H9 (cell line): Measurements from ENCODE around the gene PTPRK. TPM values are rescaled to one million over a fixed set of nuclear protein-coding genes. Genes with fewer than 3 reads are reported as not detected.

Experiments used
- DNase-seq: peaks from one replicate; pipeline ENCODE4 v3.0.0-alpha.2; 2017
- H2AFZ ChIP-seq: one replicate; pipeline ENCODE4 v1.6.1; 2013; ENCODE audit warnings: mild to moderate bottlenecking, low read length, control low read depth, moderate library complexity
- H2AK5ac ChIP-seq: 2 replicates; pipeline ENCODE4 v1.6.1; 2013; ENCODE audit warnings: low read length, control low read depth, mixed read lengths; ENCODE audit not compliant: insufficient read length
- H2BK120ac ChIP-seq: one replicate; pipeline ENCODE4 v1.6.1; 2013; ENCODE audit warnings: low read depth, mild to moderate bottlenecking, low read length, control low read depth, inconsistent platforms; ENCODE audit not compliant: poor library complexity, severe bottlenecking
- H2BK12ac ChIP-seq: 2 replicates; pipeline ENCODE4 v1.6.1; 2013; ENCODE audit warnings: low read length, control low read depth, mixed read lengths, low read depth; ENCODE audit not compliant: insufficient read length
- H2BK15ac ChIP-seq: 2 replicates; pipeline ENCODE4 v1.6.1; 2013; ENCODE audit warnings: low read depth, low read length, control low read depth
- H2BK20ac ChIP-seq: one replicate; pipeline ENCODE4 v1.6.1; 2013; ENCODE audit warnings: low read depth, mild to moderate bottlenecking, low read length, control low read depth, inconsistent platforms; ENCODE audit not compliant: poor library complexity, severe bottlenecking
- H2BK5ac ChIP-seq: 2 replicates; pipeline ENCODE4 v1.6.1; 2013; ENCODE audit warnings: low read length, control low read depth, mixed read lengths; ENCODE audit not compliant: insufficient read length
- H3K14ac ChIP-seq: 2 replicates; pipeline ENCODE4 v1.6.1; 2013; ENCODE audit warnings: low read length, control low read depth; ENCODE audit not compliant: insufficient read depth
- H3K18ac ChIP-seq: 2 replicates; pipeline ENCODE4 v1.6.1; 2013; ENCODE audit warnings: low read depth, mild to moderate bottlenecking, mixed read lengths, low read length, control low read depth; ENCODE audit not compliant: insufficient read length
- H3K23ac ChIP-seq: 2 replicates; pipeline ENCODE4 v1.6.1; 2013; ENCODE audit warnings: low read length, control low read depth, mixed read lengths, low read depth; ENCODE audit not compliant: insufficient read length
- H3K23me2 ChIP-seq: 2 replicates; pipeline ENCODE4 v1.6.1; 2013; ENCODE audit warnings: low read depth, mild to moderate bottlenecking, mixed read lengths, low read length, control low read depth; ENCODE audit not compliant: insufficient read length, poor library complexity, severe bottlenecking
- H3K27ac ChIP-seq: 2 replicates; pipeline ENCODE4 v1.5.1; 2013; ENCODE audit warnings: low read length, control low read depth, mixed read lengths, low read depth; ENCODE audit not compliant: insufficient read length
- H3K27me3 ChIP-seq: 2 replicates; pipeline ENCODE4 v1.6.1; 2013; ENCODE audit warnings: low read length, control low read depth, inconsistent platforms; ENCODE audit not compliant: insufficient read depth
- H3K4ac ChIP-seq: 2 replicates; pipeline ENCODE4 v1.6.1; 2013; ENCODE audit warnings: low read depth, mild to moderate bottlenecking, control low read depth, inconsistent platforms, low read length, moderate library complexity
- H3K4me1 ChIP-seq: 2 replicates; pipeline ENCODE4 v1.6.1; 2013; ENCODE audit warnings: low read length, control low read depth, inconsistent platforms; ENCODE audit not compliant: insufficient read depth
- H3K4me2 ChIP-seq: 2 replicates; pipeline ENCODE4 v1.6.1; 2013; ENCODE audit warnings: low read length, control low read depth, mixed read lengths; ENCODE audit not compliant: insufficient read length, insufficient read depth
- H3K56ac ChIP-seq: 2 replicates; pipeline ENCODE4 v1.6.1; 2013; ENCODE audit warnings: low read depth, mild to moderate bottlenecking, mixed read lengths, low read length, control low read depth; ENCODE audit not compliant: insufficient read length
- H3K79me1 ChIP-seq: 2 replicates; pipeline ENCODE4 v1.6.1; 2013; ENCODE audit warnings: low read depth, mild to moderate bottlenecking, moderate library complexity, low read length, control low read depth, inconsistent platforms; ENCODE audit not compliant: insufficient read depth, poor library complexity, severe bottlenecking
- H3K79me2 ChIP-seq: 2 replicates; pipeline ENCODE4 v1.6.1; 2013; ENCODE audit warnings: low read length, control low read depth, inconsistent platforms; ENCODE audit not compliant: insufficient read depth
- H3K9ac ChIP-seq: 2 replicates; pipeline ENCODE4 v1.6.1; 2013; ENCODE audit warnings: low read length, control low read depth, mixed read lengths; ENCODE audit not compliant: insufficient read length; ENCODE audit errors: extremely low read depth
- H3K9me3 ChIP-seq: one replicate; pipeline ENCODE4 v1.6.1; 2013; ENCODE audit warnings: low read depth, low read length, inconsistent platforms; ENCODE audit not compliant: control insufficient read depth
- H3T11ph ChIP-seq: one replicate; pipeline ENCODE4 v1.6.1; 2013; ENCODE audit warnings: mild to moderate bottlenecking, low read length, control low read depth, inconsistent platforms
- H4K20me1 ChIP-seq: one replicate; pipeline ENCODE4 v1.6.1; 2013; ENCODE audit not compliant: control insufficient read depth, insufficient read length, insufficient read depth
- H4K5ac ChIP-seq: 2 replicates; pipeline ENCODE4 v1.6.1; 2013; ENCODE audit warnings: low read depth, mild to moderate bottlenecking, mixed read lengths, low read length, control low read depth; ENCODE audit not compliant: insufficient read length
- H4K8ac ChIP-seq: replicated peaks from 2 replicates; pipeline ENCODE4 v1.6.1; 2013; ENCODE audit warnings: low read length, control low read depth, mixed read lengths, low read depth; ENCODE audit not compliant: insufficient read length
- H4K91ac ChIP-seq: 2 replicates; pipeline ENCODE4 v1.6.1; 2013; ENCODE audit warnings: low read depth, mild to moderate bottlenecking, moderate library complexity, mixed read lengths, low read length, control low read depth; ENCODE audit not compliant: insufficient read length
- H3K27ac Mint-ChIP-seq, 3 experiments: 2 replicates in 2 of 3; 3 replicates in 1 of 3; pipeline ENCODE4 v1.8.0; 2020 to 2021; ENCODE audit warnings: mixed read lengths in 3 of 3, mild to moderate bottlenecking in 1 of 3, moderate library complexity in 1 of 3
- H3K27me3 Mint-ChIP-seq: 2 replicates; pipeline ENCODE4 v1.8.0; 2021; ENCODE audit warnings: low read depth, mild to moderate bottlenecking, moderate library complexity, mixed read lengths
- H3K36me3 Mint-ChIP-seq, 3 experiments: 2 replicates in 2 of 3; 3 replicates in 1 of 3; pipeline ENCODE4 v1.8.0; 2020 to 2021; ENCODE audit warnings: low read depth in 3 of 3, mixed read lengths in 3 of 3; ENCODE audit not compliant: insufficient read depth in 1 of 3
- H3K4me1 Mint-ChIP-seq, 2 experiments: 2 replicates each; pipeline ENCODE4 v1.8.0; 2020; ENCODE audit warnings: mixed read lengths in 2 of 2
- H3K4me3 Mint-ChIP-seq, 2 experiments: 2 replicates in 1 of 2; 3 replicates in 1 of 2; pipeline ENCODE4 v1.8.0; 2020 to 2021; ENCODE audit warnings: mild to moderate bottlenecking in 2 of 2, mixed read lengths in 2 of 2, moderate library complexity in 1 of 2
- H3K9me3 Mint-ChIP-seq, 2 experiments: 2 replicates in 1 of 2; 3 replicates in 1 of 2; pipeline ENCODE4 v1.8.0; 2020; ENCODE audit warnings: mild to moderate bottlenecking in 2 of 2, mixed read lengths in 2 of 2, moderate library complexity in 1 of 2
- CTCF ChIP-seq: fragments of 200-600 bp; sonication (generic); conservative IDR thresholded peaks from 3 replicates; pipeline ENCODE4 v1.8.0; 2021; ENCODE audit warnings: antibody characterized with exemption, mild to moderate bottlenecking
- WGBS: extraction: QIAGEN DNeasy Blood & Tissue Kit; methylation state at CpG from one replicate; pipeline ENCODE4 v1.1.7; 2013; ENCODE audit warnings: missing lambda C conversion rate, low lambda C conversion rate, mixed read lengths; ENCODE audit not compliant: insufficient read length; ENCODE audit errors: extremely low coverage; 5-methylcytosine and 5-hydroxymethylcytosine counted together
- total RNA-seq: library from RNA; stranded (reverse); gene quantifications from 2 replicates; pipeline ENCODE4 v1.2.1, GENCODE V29; 2021

Gene PTPRK
- total RNA-seq, 1 experiment from 2014 or later = 47.9 TPM

GRCh38 chr6:127998985-127999384, 521.4 kb downstream of the PTPRK start:
- Histone ChIP-seq H4K91ac (no peak overlapping the region), H3K27ac (no peak overlapping the region), H3K9ac (no peak overlapping the region), H3K18ac (no peak overlapping the region), H3K4me1 (no peaks in the 10 kb centered on the region), H3T11ph (no peak overlapping the region), H2BK20ac (no peak overlapping the region), H2BK120ac (no peak overlapping the region), H3K4me2 (no peak overlapping the region), H3K4ac (no peak overlapping the region), H2BK15ac (no peak overlapping the region), H2AK5ac (no peak overlapping the region), H3K23me2 (no peaks in the 10 kb centered on the region), H3K79me1 (no peaks in the 10 kb centered on the region), H3K79me2 (no peaks in the 10 kb centered on the region), H3K23ac (no peak overlapping the region), H2BK5ac (no peak overlapping the region), H3K56ac (no peak overlapping the region), H2AFZ (no peak overlapping the region), H3K14ac (no peak overlapping the region), H3K27me3 (no peaks in the 10 kb centered on the region), H4K8ac (no peak overlapping the region), H2BK12ac (no peak overlapping the region), H3K9me3 (no peaks in the 10 kb centered on the region), H4K5ac (no peak overlapping the region), H4K20me1 (no peaks in the 10 kb centered on the region)
- DNase-seq = no peak
- Mint-ChIP-seq H3K27ac (peak overlapping the region in 1 of 3 experiments; percentile 69; a peak in 2 of 7 replicates), H3K4me3 (no peak overlapping the region), H3K4me1 (peaks cover 4% of the 10 kb centered on the region in 2 experiments; a peak in 3 of 4 replicates), H3K27me3 (no peaks in the 10 kb centered on the region), H3K9me3 (no peaks in the 10 kb centered on the region), H3K36me3 (no peaks in the 10 kb centered on the region)
- WGBS = no CpG with 5 or more reads among the region's 4 CpGs
- no peak for TF ChIP-seq CTCF
